ENCODE data around the gene FNBP1L.

FNBP1L gene

DNA sequence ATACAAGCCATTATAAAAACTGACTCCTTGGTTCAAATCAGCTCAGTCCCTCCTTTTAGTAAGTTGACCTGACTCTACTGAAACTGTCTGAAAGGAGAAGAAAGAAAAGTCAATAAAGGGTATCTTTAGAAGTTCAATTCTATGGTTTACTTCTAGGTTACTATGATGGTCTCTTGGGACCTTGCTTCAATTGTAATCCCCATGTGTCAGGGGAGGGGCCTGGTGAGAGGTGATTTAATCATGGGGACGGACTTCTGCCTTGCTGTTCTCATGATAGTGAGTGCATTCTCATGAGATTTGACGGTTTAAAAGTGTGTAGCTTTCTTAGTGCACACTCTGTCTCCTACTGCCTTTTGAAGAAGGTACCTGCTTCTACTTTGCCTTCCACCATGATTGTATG, 31.7 kb upstream of the FNBP1L start:
- no peak overlapping the region for H3K4me3 Mint-ChIP-seq
- TF ChIP-seq, protein P1, sequence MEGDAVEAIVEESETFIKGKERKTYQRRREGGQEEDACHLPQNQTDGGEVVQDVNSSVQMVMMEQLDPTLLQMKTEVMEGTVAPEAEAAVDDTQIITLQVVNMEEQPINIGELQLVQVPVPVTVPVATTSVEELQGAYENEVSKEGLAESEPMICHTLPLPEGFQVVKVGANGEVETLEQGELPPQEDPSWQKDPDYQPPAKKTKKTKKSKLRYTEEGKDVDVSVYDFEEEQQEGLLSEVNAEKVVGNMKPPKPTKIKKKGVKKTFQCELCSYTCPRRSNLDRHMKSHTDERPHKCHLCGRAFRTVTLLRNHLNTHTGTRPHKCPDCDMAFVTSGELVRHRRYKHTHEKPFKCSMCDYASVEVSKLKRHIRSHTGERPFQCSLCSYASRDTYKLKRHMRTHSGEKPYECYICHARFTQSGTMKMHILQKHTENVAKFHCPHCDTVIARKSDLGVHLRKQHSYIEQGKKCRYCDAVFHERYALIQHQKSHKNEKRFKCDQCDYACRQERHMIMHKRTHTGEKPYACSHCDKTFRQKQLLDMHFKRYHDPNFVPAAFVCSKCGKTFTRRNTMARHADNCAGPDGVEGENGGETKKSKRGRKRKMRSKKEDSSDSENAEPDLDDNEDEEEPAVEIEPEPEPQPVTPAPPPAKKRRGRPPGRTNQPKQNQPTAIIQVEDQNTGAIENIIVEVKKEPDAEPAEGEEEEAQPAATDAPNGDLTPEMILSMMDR (IDR thresholded peaks at IDR 0.05; ENCODE audit: unreplicated experiment in 3 of 3), result no peak

DNA sequence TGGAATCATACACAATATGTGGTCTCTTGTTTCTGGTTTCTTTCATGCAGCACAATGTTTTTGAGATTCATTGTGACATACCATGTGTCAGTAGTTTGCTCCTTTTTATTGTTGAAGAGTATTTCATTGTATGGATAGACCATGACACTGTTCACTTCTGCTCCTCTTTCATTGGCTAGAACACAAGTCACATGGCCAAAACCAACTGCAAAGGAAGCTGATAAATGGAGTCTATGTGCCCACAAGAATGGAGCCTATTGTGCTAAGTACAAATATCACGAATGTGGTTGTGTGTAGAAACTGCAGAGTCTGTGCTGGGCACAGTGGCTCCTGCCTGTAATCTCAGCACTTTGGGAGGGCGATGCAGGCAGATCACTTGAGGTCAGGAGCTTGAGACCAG, 28.6 kb upstream of the FNBP1L start:
- Mint-ChIP-seq H3K36me3 (ENCODE audit: low read depth) (no peaks in the 10 kb centered on the region), H3K4me1 (no peaks in the 10 kb centered on the region), H3K9me3 (no peaks in the 10 kb centered on the region), H3K27me3 (ENCODE audit: low read depth) (no peaks in the 10 kb centered on the region), H3K27ac (no peak overlapping the region), H3K4me3 (no peak overlapping the region)
- TF ChIP-seq, protein P1 (IDR thresholded peaks at IDR 0.05; ENCODE audit: unreplicated experiment in 3 of 3), result no peak

More for the DNA sequence above, 31.7 kb upstream of the FNBP1L start:
- peaks cover 2% of the 10 kb centered on the region for H3K9me3 Mint-ChIP-seq
- peaks cover 3% of the 10 kb centered on the region for H3K27me3 Mint-ChIP-seq (ENCODE audit: low read depth)
- no peak overlapping the region for H3K27ac Mint-ChIP-seq
- no peaks in the 10 kb centered on the region for H3K4me1 Mint-ChIP-seq
- H3K36me3 Mint-ChIP-seq (ENCODE audit: low read depth), result no peaks in the 10 kb centered on the region

DNA sequence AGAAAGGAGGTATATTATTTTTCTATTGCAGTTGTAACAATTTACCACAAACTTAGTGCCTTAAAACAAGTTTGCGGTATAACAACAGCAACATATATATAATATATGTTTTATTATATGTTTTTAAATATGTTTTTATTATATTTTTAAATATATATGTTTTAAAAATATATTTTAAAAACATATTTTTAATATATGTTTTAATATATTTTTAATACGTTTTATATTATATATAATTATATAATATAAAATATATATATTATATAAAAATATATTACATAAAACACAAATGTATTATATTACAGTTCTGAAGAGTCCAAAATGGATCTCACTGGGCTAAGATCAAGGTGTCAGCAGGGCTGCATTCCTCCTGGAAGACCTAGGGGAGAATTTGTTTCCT, 27.5 kb upstream of the FNBP1L start:
- H3K27me3 Mint-ChIP-seq (ENCODE audit: low read depth), result no peaks in the 10 kb centered on the region
- no peak overlapping the region for H3K27ac Mint-ChIP-seq
- H3K4me3 Mint-ChIP-seq, result no peak overlapping the region
- TF ChIP-seq, protein P1 (IDR thresholded peaks at IDR 0.05; ENCODE audit: unreplicated experiment in 3 of 3), result no peak
- no peaks in the 10 kb centered on the region for H3K9me3 Mint-ChIP-seq
- H3K36me3 Mint-ChIP-seq (ENCODE audit: low read depth), result no peaks in the 10 kb centered on the region
- no peaks in the 10 kb centered on the region for H3K4me1 Mint-ChIP-seq

DNA sequence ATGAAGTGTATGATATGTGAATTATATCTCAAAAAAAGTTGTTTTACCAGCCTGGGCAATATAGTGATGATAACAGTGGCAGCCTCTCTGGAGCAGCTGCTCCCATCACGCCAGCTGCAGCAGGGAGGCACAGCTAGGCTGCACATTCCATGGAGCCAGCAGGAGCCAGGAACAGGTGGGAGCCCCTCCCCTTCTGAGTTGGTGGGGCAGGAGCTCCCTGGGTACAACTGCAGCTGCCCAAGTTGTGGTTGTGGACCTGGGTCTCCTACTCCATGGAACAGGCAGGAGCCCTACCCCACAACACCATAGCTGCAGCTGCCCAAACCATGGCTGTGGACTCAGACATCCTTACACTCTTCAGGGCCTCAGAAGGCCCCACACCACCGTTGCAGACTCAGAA, 21.7 kb upstream of the FNBP1L start:
- Mint-ChIP-seq H3K9me3 (peaks cover 3% of the 10 kb centered on the region), H3K4me1 (no peaks in the 10 kb centered on the region), H3K4me3 (no peak overlapping the region), H3K27me3 (ENCODE audit: low read depth) (peaks cover 3% of the 10 kb centered on the region), H3K27ac (peak overlapping the region in 1 of 3 experiments; percentile 46), H3K36me3 (ENCODE audit: low read depth) (no peaks in the 10 kb centered on the region)
- TF ChIP-seq, protein P1 (IDR thresholded peaks at IDR 0.05; ENCODE audit: unreplicated experiment in 3 of 3), result no peak

DNA sequence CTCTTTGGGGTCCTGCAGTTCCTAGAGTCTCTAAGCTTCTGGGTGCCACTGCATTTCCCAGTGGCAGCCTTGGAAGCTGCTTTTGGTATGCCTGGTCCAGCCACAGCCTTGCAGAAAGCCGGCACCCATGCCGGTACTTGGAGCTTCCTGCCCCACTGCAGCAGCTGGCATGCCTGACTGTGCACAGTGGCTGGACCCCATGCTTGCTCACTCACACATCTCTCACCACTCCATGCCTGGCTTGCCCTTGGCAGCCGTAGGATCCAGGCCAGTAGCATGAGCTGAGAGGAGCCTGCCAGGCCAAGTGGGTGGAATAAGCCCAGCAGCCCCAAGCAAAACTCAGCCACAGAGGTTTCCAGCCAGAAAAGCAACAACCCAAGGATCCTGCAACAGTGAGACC, 20.3 kb upstream of the FNBP1L start:
- Mint-ChIP-seq H3K9me3 (peaks cover 3% of the 10 kb centered on the region), H3K36me3 (ENCODE audit: low read depth) (no peaks in the 10 kb centered on the region), H3K4me3 (no peak overlapping the region), H3K27me3 (ENCODE audit: low read depth) (peaks cover 7% of the 10 kb centered on the region), H3K4me1 (no peaks in the 10 kb centered on the region), H3K27ac (no peak overlapping the region)
- TF ChIP-seq, protein P1 (IDR thresholded peaks at IDR 0.05; ENCODE audit: unreplicated experiment in 3 of 3), result no peak

DNA sequence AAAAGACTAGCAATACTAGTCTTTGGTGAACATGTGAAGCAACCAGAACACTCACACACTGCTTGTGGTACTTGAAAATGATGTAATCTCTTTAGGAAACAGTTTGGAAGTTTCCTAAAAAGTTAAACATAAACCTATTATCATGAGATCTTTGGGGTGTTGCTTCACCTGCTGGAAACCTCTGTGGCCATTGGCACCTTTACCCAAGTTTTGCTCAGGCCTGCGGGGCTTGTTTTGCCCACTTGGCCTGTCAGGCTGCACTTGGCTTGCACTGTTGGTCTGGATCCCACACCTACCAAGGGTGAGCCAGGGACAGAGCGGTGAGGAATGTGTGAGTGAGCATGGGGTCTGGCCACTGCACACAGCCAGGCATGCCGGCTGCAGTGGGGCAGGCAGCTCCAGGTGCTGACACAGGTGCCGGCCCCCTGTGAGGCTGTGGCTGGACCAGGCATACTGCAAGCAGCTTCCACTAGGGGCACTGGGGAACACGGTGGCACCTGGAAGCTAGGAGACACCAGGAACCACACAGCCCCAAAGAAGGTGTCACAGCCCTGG, 14.4 kb upstream of the FNBP1L start:
- Mint-ChIP-seq H3K36me3 (ENCODE audit: low read depth) (no peaks in the 10 kb centered on the region), H3K4me1 (peaks cover 4% of the 10 kb centered on the region), H3K27me3 (ENCODE audit: low read depth) (peaks cover 11% of the 10 kb centered on the region), H3K4me3 (no peak overlapping the region), H3K27ac (no peak overlapping the region), H3K9me3 (no peaks in the 10 kb centered on the region)
- TF ChIP-seq, protein P1 (IDR thresholded peaks at IDR 0.05; ENCODE audit: unreplicated experiment in 3 of 3), result no peak
